HEK293T (cell line): Measurements from ENCODE around the gene MT1H.
"Not testable (repeated sequence)": the region's sequence is repeated elsewhere in the genome, so short reads cannot be mapped to it uniquely, and the experiment has no call there.

ENCODE experiments used
- CTCF ChIA-PET: fragments of 350-600 bp; formaldehyde crosslinking; extraction: SDS; loops from one replicate; lab custom pipeline; 2021; ENCODE audit warnings: antibody characterized with exemption, inconsistent platforms; lab: Yijun Ruan, JAX
- POLR2A ChIA-PET: fragments of 350-600 bp; formaldehyde crosslinking; extraction: SDS; loops from one replicate; lab custom pipeline; 2020; ENCODE audit warnings: antibody characterized with exemption, inconsistent platforms; lab: Yijun Ruan, JAX
- DNase-seq: peaks from one replicate; pipeline ENCODE4 v3.0.0; 2012; ENCODE audit warnings: mixed read lengths; ENCODE audit errors: extremely low spot score
- ARNT ChIP-seq: fragments of 450-650 bp; IDR thresholded peaks from 2 replicates; pipeline ENCODE4 v1.6.1; 2017; ENCODE audit warnings: mild to moderate bottlenecking
- BHLHE40 ChIP-seq: fragments of 450-650 bp; IDR thresholded peaks from 2 replicates; pipeline ENCODE4 v1.6.1; 2016; ENCODE audit warnings: mild to moderate bottlenecking, moderate library complexity, borderline replicate concordance
- CTBP1 ChIP-seq: fragments of 450-650 bp; IDR thresholded peaks from 2 replicates; pipeline ENCODE4 v1.6.1; 2016; ENCODE audit warnings: borderline replicate concordance
- ELF4 ChIP-seq: fragments of 450-650 bp; IDR thresholded peaks from 2 replicates; pipeline ENCODE4 v1.6.1; 2017; ENCODE audit warnings: antibody characterized with exemption
- FOXA1 ChIP-seq: fragments of 450-650 bp; IDR thresholded peaks from 2 replicates; pipeline ENCODE4 v1.6.1; 2016; ENCODE audit warnings: mild to moderate bottlenecking
- FOXK2 ChIP-seq: fragments of 450-650 bp; IDR thresholded peaks from 2 replicates; pipeline ENCODE4 v1.6.1; 2016; ENCODE audit warnings: mild to moderate bottlenecking
- FOXM1 ChIP-seq: fragments of 450-650 bp; IDR thresholded peaks from 2 replicates; pipeline ENCODE4 v1.6.1; 2017; ENCODE audit warnings: mild to moderate bottlenecking, borderline replicate concordance
- HDGF ChIP-seq: fragments of 450-650 bp; IDR thresholded peaks from 2 replicates; pipeline ENCODE4 v1.6.1; 2017; ENCODE audit warnings: antibody characterized with exemption, borderline replicate concordance
- L3MBTL2 ChIP-seq: fragments of 450-650 bp; conservative IDR thresholded peaks from 2 replicates; pipeline ENCODE4 v1.6.1; 2016; ENCODE audit warnings: mild to moderate bottlenecking
- LEF1 ChIP-seq: fragments of 450-650 bp; IDR thresholded peaks from 2 replicates; pipeline ENCODE4 v1.6.1; 2017; ENCODE audit warnings: mild to moderate bottlenecking, borderline replicate concordance
- NFRKB ChIP-seq: fragments of 450-650 bp; IDR thresholded peaks from 2 replicates; pipeline ENCODE4 v1.6.1; 2016; ENCODE audit warnings: mild to moderate bottlenecking, moderate library complexity
- PKNOX1 ChIP-seq: fragments of 450-650 bp; IDR thresholded peaks from 2 replicates; pipeline ENCODE4 v1.6.1; 2016
- SP1 ChIP-seq: fragments of 450-650 bp; IDR thresholded peaks from 2 replicates; pipeline ENCODE4 v1.6.1; 2017
- SUZ12 ChIP-seq: fragments of 450-650 bp; IDR thresholded peaks from 2 replicates; pipeline ENCODE4 v1.6.1; 2016; ENCODE audit warnings: mild to moderate bottlenecking
- TARDBP ChIP-seq: fragments of 450-650 bp; IDR thresholded peaks from 2 replicates; pipeline ENCODE4 v1.6.1; 2016
- ZNF384 ChIP-seq: fragments of 450-650 bp; IDR thresholded peaks from 2 replicates; pipeline ENCODE4 v1.6.1; 2016

Gene MT1H

GRCh38 chr16:56658327-56658875 lies 11.2 kb upstream of the MT1H start:
- TF ChIP-seq HDGF (no peak), SP1 (no peak), FOXA1 (no peak), CTBP1 (no peak), ZNF384 (no peak), LEF1 (no peak), NFRKB (no peak)
- POLR2A ChIA-PET = interaction anchor here (1.3 kb wide), 1 partner anchor 50 kb away, joined by 3 read pairs; the partner anchor contains the start of gene MT2A
- no peak for DNase-seq
- CTCF ChIA-PET = no interaction called here

GRCh38 chr16:56662357-56663354 lies 7.0 kb upstream of the MT1H start:
- no peak for TF ChIP-seq TARDBP
- ChIA-PET CTCF (no interaction called here), POLR2A (no interaction called here)
- no peak for DNase-seq

- ChIA-PET POLR2A (no interaction called here), CTCF (no interaction called here)
- TF ChIP-seq CTBP1 (no peak), L3MBTL2 (no peak), ARNT (no peak), SUZ12 (no peak), LEF1 (no peak), FOXK2 (no peak), FOXA1 (no peak), FOXM1 (no peak), TARDBP (no peak), BHLHE40 (no peak), PKNOX1 (no peak), SP1 (no peak), ZNF384 (no peak), HDGF (no peak), ELF4 (no peak), NFRKB (no peak)
- DNase-seq = no peak
Measured at GRCh38 chr16:56664506-56664905, 5.1 kb upstream of the MT1H start.

GRCh38 chr16:56665286-56666261 lies 4.0 kb upstream of the MT1H start:
- POLR2A ChIA-PET, DNase-seq, CTCF ChIA-PET: not testable (repeated sequence)

GRCh38 chr16:56667581-56668571 lies 1.7 kb upstream of the MT1H start, which contains the start of gene MT1G:
Gene MT1G (minus strand): TSS chr16:56668065. CDS start chr16:56667993, 72 bp downstream.
- ChIA-PET CTCF (no interaction called here), POLR2A (interaction anchor here (0.5 kb wide), 1 partner anchor 14 kb away, joined by 3 read pairs; no protein-coding TSS in a partner anchor)
- no peak for DNase-seq
- TF ChIP-seq BHLHE40 (no peak), TARDBP (no peak), PKNOX1 (no peak), LEF1 (no peak), ELF4 (no peak), HDGF (no peak), FOXA1 (no peak), FOXK2 (no peak)
